Measurements from ENCODE around the gene MTO1.
"Not testable (repeated sequence)": the region's sequence is repeated elsewhere in the genome, so short reads cannot be mapped to it uniquely, and the experiment has no call there.

DNA sequence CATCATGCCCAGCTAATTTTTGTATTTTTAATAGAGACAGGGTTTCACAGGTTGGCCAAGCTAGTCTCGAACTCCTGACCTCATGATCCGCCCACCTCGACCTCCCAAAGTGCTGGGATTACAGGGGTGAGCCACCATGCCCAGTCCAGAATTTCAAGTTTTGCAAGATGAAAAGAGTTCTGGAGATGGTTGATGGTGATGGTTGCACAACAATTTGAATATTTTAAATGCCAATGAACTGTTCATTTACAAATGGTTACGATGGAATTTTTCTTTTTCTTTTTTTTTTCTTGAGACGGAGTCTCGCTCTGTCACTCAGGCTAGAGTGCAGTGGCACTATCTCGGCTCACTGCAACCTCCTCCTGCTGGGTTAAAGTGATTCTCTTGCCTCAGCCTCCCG lies 44.2 kb downstream of the MTO1 start:
- not testable (repeated sequence) for TF ChIP-seq POLR2A, POLR2AphosphoS5 (IDR thresholded peaks at IDR 0.05)
- TF ChIP-seq, protein P1, sequence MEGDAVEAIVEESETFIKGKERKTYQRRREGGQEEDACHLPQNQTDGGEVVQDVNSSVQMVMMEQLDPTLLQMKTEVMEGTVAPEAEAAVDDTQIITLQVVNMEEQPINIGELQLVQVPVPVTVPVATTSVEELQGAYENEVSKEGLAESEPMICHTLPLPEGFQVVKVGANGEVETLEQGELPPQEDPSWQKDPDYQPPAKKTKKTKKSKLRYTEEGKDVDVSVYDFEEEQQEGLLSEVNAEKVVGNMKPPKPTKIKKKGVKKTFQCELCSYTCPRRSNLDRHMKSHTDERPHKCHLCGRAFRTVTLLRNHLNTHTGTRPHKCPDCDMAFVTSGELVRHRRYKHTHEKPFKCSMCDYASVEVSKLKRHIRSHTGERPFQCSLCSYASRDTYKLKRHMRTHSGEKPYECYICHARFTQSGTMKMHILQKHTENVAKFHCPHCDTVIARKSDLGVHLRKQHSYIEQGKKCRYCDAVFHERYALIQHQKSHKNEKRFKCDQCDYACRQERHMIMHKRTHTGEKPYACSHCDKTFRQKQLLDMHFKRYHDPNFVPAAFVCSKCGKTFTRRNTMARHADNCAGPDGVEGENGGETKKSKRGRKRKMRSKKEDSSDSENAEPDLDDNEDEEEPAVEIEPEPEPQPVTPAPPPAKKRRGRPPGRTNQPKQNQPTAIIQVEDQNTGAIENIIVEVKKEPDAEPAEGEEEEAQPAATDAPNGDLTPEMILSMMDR (IDR thresholded peaks at IDR 0.05): not testable (repeated sequence)
